ENCODE measurements around the gene CDK9. TPM values are rescaled to one million over a fixed set of nuclear protein-coding genes. Genes with fewer than 3 reads are reported as not detected.

The CDK9 gene
- total and polyA plus RNA-seq, 2 of the 4 experiments (the other 2 are of a cell fraction) = 30.3 to 49.9 TPM

GRCh38 chr9:127825319-127826051 is 39.7 kb downstream of the CDK9 start:
- Histone ChIP-seq H2BK20ac (ENCODE audit: low read depth, low read length) (no peak overlapping the region), H3K79me1 (ENCODE audit: low read depth in 1 of 2, low read length in 2 of 2) (peaks cover 23 to 57% of the 10 kb centered on the region in 2 experiments; a peak in 3 of 4 replicates), H2BK5ac (ENCODE audit: low read depth, low read length, poor library complexity, severe bottlenecking) (no peak overlapping the region), H3K9me3 (ENCODE audit: control insufficient read depth, insufficient read depth, low read length) (no peaks in the 10 kb centered on the region), H4K8ac (ENCODE audit: low read depth in 2 of 2, low read length in 2 of 2) (no peak overlapping the region), H3K14ac (replicated peaks; ENCODE audit: low read depth, low read length) (no peak overlapping the region), H3K9ac (ENCODE audit: low read depth, low read length) (no peak overlapping the region), H4K91ac (ENCODE audit: insufficient read depth, low read depth, low read length) (no peak overlapping the region), H3K36me3 (ENCODE audit: control insufficient read depth, insufficient read depth, low read length) (peaks cover 34% of the 10 kb centered on the region), H3K56ac (ENCODE audit: extremely low read depth, insufficient read depth, low read length) (no peak overlapping the region), H2BK120ac (ENCODE audit: low read depth, low read length) (no peak overlapping the region), H3K9me1 (ENCODE audit: insufficient read depth, low read length) (peaks cover 12% of the 10 kb centered on the region), H2BK15ac (ENCODE audit: low read depth, low read length) (no peak overlapping the region), H3K4ac (ENCODE audit: low read depth, low read length) (no peak overlapping the region), H2AK9ac (replicated peaks; ENCODE audit: low read depth, low read length, poor library complexity) (peak overlapping the region; percentile 63), H3K18ac (ENCODE audit: low read depth, low read length) (no peak overlapping the region), H3K23ac (ENCODE audit: low read depth, low read length) (no peak overlapping the region), H4K5ac (ENCODE audit: low read depth, low read length) (no peak overlapping the region), H3K4me2 (ENCODE audit: low read depth, low read length) (no peak overlapping the region), H4K20me1 (ENCODE audit: insufficient read depth, low read length) (no peaks in the 10 kb centered on the region), H3K27ac (ENCODE audit: insufficient read depth, low read length) (no peak overlapping the region), H2AFZ (replicated peaks; ENCODE audit: low read length, poor library complexity) (peak overlapping the region; percentile 32), H3K27me3 (ENCODE audit: control insufficient read depth, insufficient read depth, low read length) (no peaks in the 10 kb centered on the region), H3K4me3 (ENCODE audit: insufficient read depth, low read depth, low read length) (no peak overlapping the region), H2AK5ac (ENCODE audit: low read depth, low read length) (peak overlapping the region; percentile 24; the same call in 1 of the 2 replicates), H3K4me1 (ENCODE audit: control insufficient read depth, insufficient read depth, low read length) (peaks cover 12% of the 10 kb centered on the region)
- POLR2A ChIA-PET (ENCODE audit: unreplicated experiment) = no interaction called here
- intact Hi-C loops (cut with micrococcal nuclease) (no loop called here), dilution Hi-C loops (cut with HindIII; ENCODE audit: low sequenced_read_pairs, unreplicated experiment) (no loop called here), in situ Hi-C loops (cut with MboI; ENCODE audit: low sequenced_read_pairs) (no loop called here)
- DNase-seq (no peak), ATAC-seq (ENCODE audit: low read depth) (no peak)
- CTCF ChIA-PET = no interaction called here
- no TSS peak for BruUV-seq (replicated peaks)
- TF ChIP-seq POLR2A (IDR thresholded peaks at IDR 0.05; ENCODE audit: low read depth, low read length) (no peak), CTCF (conservative IDR thresholded peaks at IDR 0.05; ENCODE audit: low read depth, low read length) (peak; percentile 25; the same call in 1 of the 2 replicates), MXI1 (IDR thresholded peaks at IDR 0.05; ENCODE audit: borderline replicate concordance, low read depth, low read length) (no peak), MAFK (IDR thresholded peaks at IDR 0.05; ENCODE audit: low read depth, low read length) (no peak), FOS (IDR thresholded peaks at IDR 0.05; ENCODE audit: low read depth, low read length) (no peak)
- WGBS, 2 experiments (ENCODE audit: extremely low coverage in 2 of 2, insufficient read length in 1 of 2) = 90% methylated on average over 4 of the region's 42 CpGs; no CpG with 5 or more reads in 1 of the 2 experiments
